Left ventricle myocardium inferior (tissue), 1 donor: ENCODE results near the gene SLC8A1. TPM values are rescaled to one million over a fixed set of nuclear protein-coding genes. Genes with fewer than 3 reads are reported as not detected.
A peak's percentile ranks its signal among the peaks of the same experiment; 100 is the strongest.

Experiments used
- DNase-seq: peaks from one replicate; pipeline ENCODE4 v3.0.0-alpha.2; 2020
- H3K27ac ChIP-seq: fragments of 200-600 bp; replicated peaks from 2 replicates; pipeline ENCODE4 v1.8.0; 2021
- H3K27me3 ChIP-seq: fragments of 200-600 bp; 2 replicates; pipeline ENCODE4 v1.8.0; 2021; ENCODE audit warnings: low read depth
- H3K36me3 ChIP-seq: fragments of 200-600 bp; 2 replicates; pipeline ENCODE4 v1.8.0; 2021
- H3K4me1 ChIP-seq: fragments of 200-600 bp; 2 replicates; pipeline ENCODE4 v1.8.0; 2021
- H3K4me3 ChIP-seq: fragments of 200-600 bp; 2 replicates; pipeline ENCODE4 v1.8.0; 2021; ENCODE audit warnings: mild to moderate bottlenecking, moderate library complexity
- H3K9me3 ChIP-seq: fragments of 200-600 bp; replicated peaks from 2 replicates; pipeline ENCODE4 v1.8.0; 2021
- CTCF ChIP-seq: fragments of 200-600 bp; IDR thresholded peaks from 2 replicates; pipeline ENCODE4 v1.8.0; 2021; ENCODE audit warnings: antibody characterized with exemption, mild to moderate bottlenecking, borderline replicate concordance
- intact Hi-C: fragments of 100-400 bp; cut with micrococcal nuclease; formaldehyde crosslinking; loops from one replicate; pipeline ENCODE4 v1.11.0; 2022
- long read RNA-seq: library from polyadenylated mRNA; unstranded; transcript quantifications from one replicate; pipeline ENCODE4 v2.0.0, GENCODE V29; 2021
- total RNA-seq: library from RNA; stranded (reverse); fragmentation: NEBNext Ultra II Directional; extraction: Animal tissue kit (Norgen Biotek cat#: 25700); gene quantifications from one replicate; pipeline ENCODE4 v1.2.1, GENCODE V29; 2021
- donor health status: DM: no; HTN: yes; CAD: no; lungs with severe emphysema.

SLC8A1 gene
- total RNA-seq = 990 TPM
- long read RNA-seq, partial matches to known transcripts = 51 of 129 reads
- long read RNA-seq, other reads (novel, unspliced or antisense) = 77 of 129 reads

- peak within 1 kb of the TSS; percentile 78 for H3K27ac ChIP-seq
- no peak for TF ChIP-seq CTCF
- DNase-seq = peak; percentile 46
- peaks cover 89% of the 10 kb centered on the region for H3K4me1 ChIP-seq
- intact Hi-C loops = no loop called here
- H3K27me3 ChIP-seq = no peaks in the 10 kb centered on the region
- H3K9me3 ChIP-seq = no peaks in the 10 kb centered on the region
- no peaks in the 10 kb centered on the region for H3K36me3 ChIP-seq
- peak within 1 kb of the TSS; percentile 71 for H3K4me3 ChIP-seq
These were observed at the start of gene SLC8A1 for GRCh38 chr2:40451918-40452605. TSS of gene SLC8A1 (minus strand) at chr2:40452090.

- Histone ChIP-seq H3K9me3 (no peaks in the 10 kb centered on the region), H3K27me3 (no peaks in the 10 kb centered on the region), H3K36me3 (no peaks in the 10 kb centered on the region), H3K4me1 (peaks cover 75% of the 10 kb centered on the region), H3K4me3 (peak overlapping the region; percentile 7), H3K27ac (no peak overlapping the region)
- TF ChIP-seq CTCF = no peak
- DNase-seq = no peak
- intact Hi-C loops = no loop called here
These were observed 47.5 kb upstream of the SLC8A1 start for GRCh38 chr2:40499437-40499836.

- intact Hi-C loops = no loop called here
- H3K27ac ChIP-seq = peak overlapping the region; percentile 21
- no peaks in the 10 kb centered on the region for H3K27me3 ChIP-seq
- H3K9me3 ChIP-seq = peaks cover 2% of the 10 kb centered on the region
- H3K4me1 ChIP-seq = peaks cover 64% of the 10 kb centered on the region
- DNase-seq = no peak
- peak; percentile 9 for TF ChIP-seq CTCF
- no peak overlapping the region for H3K4me3 ChIP-seq
- no peaks in the 10 kb centered on the region for H3K36me3 ChIP-seq
These were observed 45.5 kb upstream of the SLC8A1 start for GRCh38 chr2:40497251-40497859.

GRCh38 chr2:40489678-40489960, 37.7 kb upstream of the SLC8A1 start:
- TF ChIP-seq CTCF = no peak
- H3K4me3 ChIP-seq = peak overlapping the region; percentile 68
- intact Hi-C loops = no loop called here
- H3K36me3 ChIP-seq = no peaks in the 10 kb centered on the region
- no peak for DNase-seq
- H3K9me3 ChIP-seq = peaks cover 2% of the 10 kb centered on the region
- H3K27ac ChIP-seq = peak overlapping the region; percentile 84
- H3K4me1 ChIP-seq = peaks cover 63% of the 10 kb centered on the region
- no peaks in the 10 kb centered on the region for H3K27me3 ChIP-seq

GRCh38 chr2:40488927-40489677, 37.2 kb upstream of the SLC8A1 start:
- intact Hi-C loops = no loop called here
- peak overlapping the region; percentile 68 for H3K4me3 ChIP-seq
- peaks cover 2% of the 10 kb centered on the region for H3K9me3 ChIP-seq
- no peak for TF ChIP-seq CTCF
- H3K4me1 ChIP-seq = peaks cover 69% of the 10 kb centered on the region
- H3K27me3 ChIP-seq = no peaks in the 10 kb centered on the region
- peak overlapping the region; percentile 84 for H3K27ac ChIP-seq
- no peak for DNase-seq
- no peaks in the 10 kb centered on the region for H3K36me3 ChIP-seq
